OCI-M2 (cell line): ENCODE results near the gene RC3H1.

Source experiments
- DNase-seq: peaks from one replicate; lab custom pipeline; 2025; ENCODE audit not compliant: unreplicated experiment; lab: John Stamatoyannopoulos, UW

The RC3H1 gene

DNA sequence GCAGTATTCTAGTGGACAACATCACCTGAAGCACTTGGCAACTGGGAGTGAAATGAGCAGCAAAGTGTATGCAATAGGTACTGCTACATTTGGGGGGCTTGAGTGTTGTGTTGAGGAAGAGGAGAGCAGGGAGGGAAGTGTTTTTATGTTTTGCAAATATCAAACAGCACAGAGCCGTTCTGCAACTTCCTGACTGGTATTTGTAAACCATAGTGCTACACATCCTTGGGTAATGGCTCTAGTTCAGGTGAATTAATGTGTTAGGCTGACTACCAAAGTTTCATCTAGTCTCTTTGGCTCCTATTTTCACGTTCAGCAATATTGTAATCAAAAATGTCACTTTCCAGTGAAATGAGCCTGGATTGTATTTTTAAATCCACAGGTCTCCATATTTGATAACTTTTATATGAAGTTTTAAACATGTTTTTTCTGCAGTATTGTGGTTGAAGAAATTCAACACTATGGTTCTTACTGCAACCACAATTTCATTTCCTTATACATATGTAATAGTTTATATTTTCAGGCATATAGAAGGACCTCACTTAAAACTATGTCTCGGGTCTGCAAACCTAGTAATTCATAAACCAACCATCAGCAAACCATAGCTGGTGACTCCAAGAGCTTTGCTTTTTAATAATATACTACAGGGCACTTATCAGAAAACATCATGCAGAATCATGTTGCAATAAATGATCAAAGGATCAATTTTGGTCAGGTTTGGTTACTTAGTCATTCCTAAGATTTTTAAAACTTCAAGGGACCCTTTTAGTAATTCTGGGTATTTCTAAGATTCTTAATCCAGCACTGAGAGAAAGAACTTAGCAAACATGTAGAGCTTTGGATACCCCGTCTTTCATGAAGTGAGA is 135.2 kb downstream of the RC3H1 start:
- no peak for DNase-seq

DNA sequence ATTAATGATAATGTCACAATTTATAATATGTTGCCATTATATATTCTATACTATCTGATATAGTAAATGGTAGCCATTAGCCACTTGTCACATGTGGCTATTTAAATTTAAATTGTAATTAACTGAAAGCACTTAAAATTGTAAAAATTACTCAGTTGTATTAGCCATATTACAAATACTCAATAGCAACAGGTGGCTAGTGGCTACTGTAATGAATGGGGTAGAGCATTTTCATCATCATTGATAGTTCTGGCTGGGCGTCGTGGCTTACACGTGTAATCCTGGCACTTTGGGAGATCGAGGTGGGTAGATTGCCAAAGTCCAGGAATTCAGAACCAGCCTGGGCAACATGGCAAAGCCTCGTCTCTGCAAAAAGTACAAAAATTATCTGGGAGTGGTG is 137.5 kb downstream of the RC3H1 start:
- no peak for DNase-seq
